ENCODE measurements around the gene NUCB1. TPM values are rescaled to one million over a fixed set of nuclear protein-coding genes. Genes with fewer than 3 reads are reported as not detected.
A peak's percentile ranks its signal among the peaks of the same experiment; 100 is the strongest.

Gene NUCB1
- total and polyA plus RNA-seq, 9 of the 15 experiments (the other 6 are each of a cell fraction or from before 2014, with no cell fraction given), result 3.1 to 153 (median 71.7) TPM

- no peak for TF ChIP-seq ZFP30 (CRISPR knock-in tag; IDR thresholded peaks at IDR 0.05; ENCODE audit: borderline replicate concordance)
- no peak for TF ChIP-seq ELF2 (CRISPR knock-in tag; IDR thresholded peaks at IDR 0.05)
- TF ChIP-seq ETV1 (tag; conservative IDR thresholded peaks at IDR 0.05; ENCODE audit: low read depth), result no peak
- no peak for TF ChIP-seq PTTG1 (tag; IDR thresholded peaks at IDR 0.05; ENCODE audit: low read depth)
- TF ChIP-seq CHD2 (IDR thresholded peaks at IDR 0.05; ENCODE audit: low read depth, low read length), result peak; percentile 32; the same call in 1 of the 2 replicates
- no peak for TF ChIP-seq ZNF778 (CRISPR knock-in tag; IDR thresholded peaks at IDR 0.05)
- peak; percentile 85 for TF ChIP-seq SP1 (CRISPR knock-in tag; IDR thresholded peaks at IDR 0.05)
- no peak for TF ChIP-seq KHSRP (IDR thresholded peaks at IDR 0.05)
- TF ChIP-seq KAT2B (IDR thresholded peaks at IDR 0.05; ENCODE audit: low read depth, low read length), result no peak
- no peak for TF ChIP-seq IFI16 (CRISPR knock-in tag; IDR thresholded peaks at IDR 0.05)
- 0 out of 2 replicates have a peak, but pooled peaks have one; percentile 4 for TF ChIP-seq LCOR (CRISPR knock-in tag; IDR thresholded peaks at IDR 0.05)
- TF ChIP-seq ZNF668 (CRISPR knock-in tag; IDR thresholded peaks at IDR 0.05), result no peak
- no peak for TF ChIP-seq BCLAF1 (IDR thresholded peaks at IDR 0.05; ENCODE audit: borderline replicate concordance in 1 of 2, control insufficient read depth in 1 of 2, low read depth in 2 of 2, low read length in 1 of 2)
- TF ChIP-seq ZNF707 (CRISPR knock-in tag; conservative IDR thresholded peaks at IDR 0.05), result no peak
- 0 out of 4 replicates have a peak, but pooled peaks of 1 of the 2 experiments have one; percentile 49 for TF ChIP-seq TEAD1 (CRISPR knock-in tag; IDR thresholded peaks at IDR 0.05)
- TF ChIP-seq NFXL1 (CRISPR knock-in tag; IDR thresholded peaks at IDR 0.05), result no peak
- TF ChIP-seq FOXJ2 (tag; IDR thresholded peaks at IDR 0.05), result no peak
- no peak for TF ChIP-seq ZKSCAN8 (CRISPR knock-in tag; IDR thresholded peaks at IDR 0.05)
- TF ChIP-seq TEAD4 (IDR thresholded peaks at IDR 0.05; ENCODE audit: low read length), result no peak
- TF ChIP-seq TEAD4 (CRISPR knock-in tag; IDR thresholded peaks at IDR 0.05; ENCODE audit: borderline replicate concordance), result no peak
- no peak for TF ChIP-seq ZNF511 (CRISPR knock-in tag; IDR thresholded peaks at IDR 0.05)
- no peak for TF ChIP-seq MLX (CRISPR knock-in tag; conservative IDR thresholded peaks at IDR 0.05)
- TF ChIP-seq HNRNPLL (IDR thresholded peaks at IDR 0.05; ENCODE audit: low read depth, low read length, poor library complexity, severe bottlenecking), result no peak
- 0 out of 4 replicates have a peak, but pooled peaks of 1 of the 2 experiments have one; percentile 24 for TF ChIP-seq ARNT (IDR thresholded peaks at IDR 0.05)
- peak; percentile 57; the same call in 1 of the 2 replicates for TF ChIP-seq ZBTB1 (CRISPR knock-in tag; IDR thresholded peaks at IDR 0.05; ENCODE audit: borderline replicate concordance, low read depth)
Measured at GRCh38 chr19:48859711-48860572, 40.2 kb upstream of the NUCB1 start (continued).
